Spleen (tissue), 11 donors: Measurements from ENCODE around the gene VTCN1. TPM values are rescaled to one million over a fixed set of nuclear protein-coding genes. Genes with fewer than 3 reads are reported as not detected.

Source experiments
- DNase-seq: peaks from one replicate; pipeline ENCODE4 v3.0.0-alpha.2; 2020
- H3K27ac ChIP-seq, 8 donors: fragments of 200-600 bp; sonication (generic) in 7 of 8; 1 replicate in 4 of 8; 2 replicates in 4 of 8; pipeline versions ENCODE4 v1.5.0 to v1.8.0; 2016 to 2021; ENCODE audit warnings: inconsistent platforms in 4 of 8, mild to moderate bottlenecking in 4 of 8, moderate library complexity in 1 of 8
- H3K27me3 ChIP-seq, 7 donors: fragments of 200-600 bp; sonication (generic) in 6 of 7; replicated peaks in 1 of 7; 1 replicate in 4 of 7; 2 replicates in 3 of 7; pipeline versions ENCODE4 v1.5.0 to v1.8.0; 2016 to 2021; ENCODE audit warnings: inconsistent platforms in 3 of 7, mild to moderate bottlenecking in 1 of 7
- H3K36me3 ChIP-seq, 6 donors: fragments of 200-600 bp; sonication (generic) in 5 of 6; 1 replicate in 4 of 6; 2 replicates in 2 of 6; pipeline versions ENCODE4 v1.5.0 to v1.8.0; 2016 to 2021; ENCODE audit warnings: inconsistent platforms in 2 of 6
- H3K4me1 ChIP-seq, 6 donors: fragments of 200-600 bp; sonication (generic) in 5 of 6; 1 replicate in 3 of 6; 2 replicates in 3 of 6; pipeline versions ENCODE4 v1.5.0 to v1.8.0; 2016 to 2021; ENCODE audit warnings: inconsistent platforms in 3 of 6
- H3K4me3 ChIP-seq, 8 donors: fragments of 200-600 bp; sonication (generic) in 7 of 8; 1 replicate in 4 of 8; 2 replicates in 4 of 8; pipeline versions ENCODE4 v1.5.0 to v1.8.0; 2016 to 2021; ENCODE audit warnings: inconsistent platforms in 4 of 8, mild to moderate bottlenecking in 4 of 8, moderate library complexity in 2 of 8
- H3K9me3 ChIP-seq, 8 donors: fragments of 200-600 bp; sonication (generic) in 7 of 8; 1 replicate in 4 of 8; 2 replicates in 4 of 8; pipeline versions ENCODE4 v1.5.0 to v1.8.0; 2016 to 2021; ENCODE audit warnings: inconsistent platforms in 4 of 8
- POLR2A ChIP-seq, 3 donors: fragments of 450-650 bp; IDR thresholded peaks; one replicate each; pipeline ENCODE4 v1.5.1; 2017; ENCODE audit warnings: antibody characterized with exemption in 3 of 3, mild to moderate bottlenecking in 1 of 3
- POLR2AphosphoS5 ChIP-seq, 3 donors: sonication (generic); formaldehyde crosslinking; IDR thresholded peaks; one replicate each; pipeline ENCODE4 v1.5.1; 2017; ENCODE audit warnings: antibody characterized with exemption in 3 of 3
- WGBS, 5 donors: extraction: QIAGEN DNeasy Blood & Tissue Kit in 3 of 5; methylation state at CpG; one replicate each; pipeline versions ENCODE4 v1.1.5 to v1.1.7; 2013 to 2018; 5-methylcytosine and 5-hydroxymethylcytosine counted together
- intact Hi-C: fragments of 100-400 bp; cut with DNase I; formaldehyde crosslinking; loops from one replicate; pipeline ENCODE4 v1.15.0; 2023; ENCODE audit warnings: low total_unique reads
- polyA plus RNA-seq, 3 donors: library from polyadenylated mRNA; stranded (reverse); fragments of 200-250 nt; gene quantifications; one replicate each; pipeline ENCODE4 v1.2.1, GENCODE V29; 2013
- total RNA-seq, 7 donors: library from RNA; depleted of rRNA in 3 of 7; stranded (reverse); fragments of >200 nt in 3 of 7; fragmentation: NEBNext Ultra II Directional in 4 of 7; extraction: Animal tissue kit (Norgen Biotek cat#: 25700) in 4 of 7; gene quantifications; one replicate each; pipeline versions ENCODE4 v1.1.0 to v1.2.1, GENCODE V29; 2016 to 2021
- TF ChIP-seq, protein P1 (sequence below), 11 experiments: fragments of 200-600 bp in 7 of 11; fragments of 450-650 bp in 4 of 11; sonication (generic) in 4 of 11; IDR thresholded peaks in 8 of 11; conservative IDR thresholded peaks in 3 of 11; 1 replicate in 7 of 11; 2 replicates in 4 of 11; pipeline versions ENCODE4 v1.4.0 to v1.8.0; 2016 to 2021; ENCODE audit warnings: antibody characterized with exemption in 11 of 11, inconsistent platforms in 4 of 11, mild to moderate bottlenecking in 1 of 11
- donor health status: healthy with polysubstance abuse.
- donor health status: DM: no; HTN: no; CAD: no; lungs with moderate emphysema.
- donor health status: DM: no; HTN: no; CAD: no.
- donor health status: Bipolar disorder and iron deficiency.
- donor health status: healthy.
- donor health status: DM: no; HTN: no; CAD: no.
- donor health status: DM: yes; HTN: yes; CAD: no.

VTCN1 gene
- total and polyA plus RNA-seq, 10 donors: not detected

GRCh38 chr1:117138561-117138960 lies 72.2 kb downstream of the VTCN1 start:
- TF ChIP-seq POLR2AphosphoS5 (IDR thresholded peaks at IDR 0.05) (no peak), POLR2A (IDR thresholded peaks at IDR 0.05) (no peak)
- TF ChIP-seq, protein P1, sequence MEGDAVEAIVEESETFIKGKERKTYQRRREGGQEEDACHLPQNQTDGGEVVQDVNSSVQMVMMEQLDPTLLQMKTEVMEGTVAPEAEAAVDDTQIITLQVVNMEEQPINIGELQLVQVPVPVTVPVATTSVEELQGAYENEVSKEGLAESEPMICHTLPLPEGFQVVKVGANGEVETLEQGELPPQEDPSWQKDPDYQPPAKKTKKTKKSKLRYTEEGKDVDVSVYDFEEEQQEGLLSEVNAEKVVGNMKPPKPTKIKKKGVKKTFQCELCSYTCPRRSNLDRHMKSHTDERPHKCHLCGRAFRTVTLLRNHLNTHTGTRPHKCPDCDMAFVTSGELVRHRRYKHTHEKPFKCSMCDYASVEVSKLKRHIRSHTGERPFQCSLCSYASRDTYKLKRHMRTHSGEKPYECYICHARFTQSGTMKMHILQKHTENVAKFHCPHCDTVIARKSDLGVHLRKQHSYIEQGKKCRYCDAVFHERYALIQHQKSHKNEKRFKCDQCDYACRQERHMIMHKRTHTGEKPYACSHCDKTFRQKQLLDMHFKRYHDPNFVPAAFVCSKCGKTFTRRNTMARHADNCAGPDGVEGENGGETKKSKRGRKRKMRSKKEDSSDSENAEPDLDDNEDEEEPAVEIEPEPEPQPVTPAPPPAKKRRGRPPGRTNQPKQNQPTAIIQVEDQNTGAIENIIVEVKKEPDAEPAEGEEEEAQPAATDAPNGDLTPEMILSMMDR (IDR thresholded peaks at IDR 0.05 in 8 of 11, conservative IDR thresholded peaks at IDR 0.05 in 3 of 11): no peak
- no peaks in the 10 kb centered on the region for H3K27me3 ChIP-seq
- H3K4me1 ChIP-seq: no peaks in the 10 kb centered on the region
- H3K9me3 ChIP-seq: no peaks in the 10 kb centered on the region
- H3K27ac ChIP-seq: no peak overlapping the region
- H3K36me3 ChIP-seq: no peaks in the 10 kb centered on the region
- intact Hi-C loops: no loop called here
- H3K4me3 ChIP-seq: no peak overlapping the region
- WGBS, 5 donors: 87 to 100% (median 91%) methylated on average over 1 of the region's 1 CpG
- no peak for DNase-seq

- Histone ChIP-seq H3K9me3 (no peaks in the 10 kb centered on the region), H3K36me3 (no peaks in the 10 kb centered on the region), H3K4me3 (no peak overlapping the region), H3K27me3 (no peaks in the 10 kb centered on the region), H3K4me1 (no peaks in the 10 kb centered on the region), H3K27ac (no peak overlapping the region)
- 80 to 89% (median 87%) methylated on average over 3 of the region's 3 CpGs for WGBS, 5 donors
- no peak for TF ChIP-seq POLR2AphosphoS5 (IDR thresholded peaks at IDR 0.05)
- no peak for TF ChIP-seq POLR2A (IDR thresholded peaks at IDR 0.05)
- TF ChIP-seq, protein P1 (IDR thresholded peaks at IDR 0.05 in 8 of 11, conservative IDR thresholded peaks at IDR 0.05 in 3 of 11): no peak
- DNase-seq: no peak
- intact Hi-C loops: no loop called here
Observed at GRCh38 chr1:117138106-117138505, 72.6 kb downstream of the VTCN1 start.

DNA sequence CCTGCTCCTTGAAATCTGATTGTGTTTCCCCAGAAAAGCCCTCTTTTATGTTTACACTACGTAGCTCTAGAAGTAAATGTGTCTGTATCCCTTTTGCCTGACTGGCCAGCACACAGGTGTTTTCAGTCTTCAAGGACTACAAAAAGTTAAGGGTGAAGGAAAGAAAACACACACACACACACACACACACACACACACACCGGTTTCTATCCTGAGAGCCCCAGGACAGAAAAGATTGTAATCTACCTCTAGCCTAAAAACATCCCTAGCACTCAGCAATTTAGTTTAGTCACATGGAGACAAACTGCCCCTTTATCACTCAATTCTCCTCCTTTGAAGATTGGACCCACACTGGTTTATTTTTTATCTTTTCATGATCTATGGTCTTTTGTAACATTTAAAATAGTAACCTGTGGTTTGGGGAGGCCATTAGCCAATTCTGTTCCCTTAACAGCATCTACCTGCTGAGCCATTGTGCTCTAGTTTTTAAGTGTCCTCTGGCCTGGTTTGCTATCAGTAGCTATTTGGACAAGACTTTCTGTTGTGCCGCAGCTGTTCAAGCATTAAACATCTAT lies 73.4 kb downstream of the VTCN1 start:
- Histone ChIP-seq H3K27ac (no peak overlapping the region), H3K9me3 (no peaks in the 10 kb centered on the region), H3K27me3 (no peaks in the 10 kb centered on the region), H3K36me3 (no peaks in the 10 kb centered on the region), H3K4me1 (no peaks in the 10 kb centered on the region), H3K4me3 (no peak overlapping the region)
- TF ChIP-seq POLR2A (IDR thresholded peaks at IDR 0.05) (no peak), POLR2AphosphoS5 (IDR thresholded peaks at IDR 0.05) (no peak)
- TF ChIP-seq, protein P1 (IDR thresholded peaks at IDR 0.05 in 8 of 11, conservative IDR thresholded peaks at IDR 0.05 in 3 of 11): no peak
- WGBS, 5 donors: 75 to 88% (median 88%) methylated on average over 3 of the region's 3 CpGs
- no peak for DNase-seq
- intact Hi-C loops: no loop called here

GRCh38 chr1:117136749-117137148 lies 74.0 kb downstream of the VTCN1 start:
- Histone ChIP-seq H3K9me3 (no peaks in the 10 kb centered on the region), H3K27me3 (no peaks in the 10 kb centered on the region), H3K4me1 (no peaks in the 10 kb centered on the region), H3K4me3 (no peak overlapping the region), H3K36me3 (no peaks in the 10 kb centered on the region), H3K27ac (no peak overlapping the region)
- intact Hi-C loops: no loop called here
- TF ChIP-seq, protein P1 (IDR thresholded peaks at IDR 0.05 in 8 of 11, conservative IDR thresholded peaks at IDR 0.05 in 3 of 11): no peak
- no peak for TF ChIP-seq POLR2AphosphoS5 (IDR thresholded peaks at IDR 0.05)
- no peak for TF ChIP-seq POLR2A (IDR thresholded peaks at IDR 0.05)
- no peak for DNase-seq
- WGBS, 5 donors: 47 to 89% (median 75%) methylated on average over 2 of the region's 2 CpGs
